Kidney epithelial cell (primary cell): ENCODE data around the gene ZNF416. TPM values are rescaled to one million over a fixed set of nuclear protein-coding genes. Genes with fewer than 3 reads are reported as not detected.

Experiments
- DNase-seq: peaks from one replicate; pipeline ENCODE4 v3.0.0-alpha.2; 2010; ENCODE audit warnings: low read depth
- H3K27me3 ChIP-seq: 2 replicates; pipeline ENCODE4 v1.6.0; 2011; ENCODE audit warnings: low read length; ENCODE audit not compliant: control insufficient read depth, insufficient read depth
- H3K36me3 ChIP-seq: 2 replicates; pipeline ENCODE4 v1.5.1; 2011; ENCODE audit warnings: low read length; ENCODE audit not compliant: control insufficient read depth, insufficient read depth
- H3K4me3 ChIP-seq: 2 replicates; pipeline ENCODE4 v1.5.1; 2011; ENCODE audit warnings: low read depth, mild to moderate bottlenecking, control low read depth, low read length
- total RNA-seq: library from RNA; depleted of rRNA; stranded (reverse); fragments of >200 nt; gene quantifications from 2 replicates; pipeline ENCODE4 v1.2.3, GENCODE V29; 2015
- TF ChIP-seq, protein P1 (sequence below): IDR thresholded peaks from 2 replicates; pipeline ENCODE4 v1.5.1; 2011; ENCODE audit warnings: mild to moderate bottlenecking, moderate library complexity, low read length, control low read depth, inconsistent platforms; ENCODE audit not compliant: insufficient read depth, poor library complexity, severe bottlenecking

The ZNF416 gene
- 5.5 and 6.0 TPM in 2 replicates for total RNA-seq

DNA sequence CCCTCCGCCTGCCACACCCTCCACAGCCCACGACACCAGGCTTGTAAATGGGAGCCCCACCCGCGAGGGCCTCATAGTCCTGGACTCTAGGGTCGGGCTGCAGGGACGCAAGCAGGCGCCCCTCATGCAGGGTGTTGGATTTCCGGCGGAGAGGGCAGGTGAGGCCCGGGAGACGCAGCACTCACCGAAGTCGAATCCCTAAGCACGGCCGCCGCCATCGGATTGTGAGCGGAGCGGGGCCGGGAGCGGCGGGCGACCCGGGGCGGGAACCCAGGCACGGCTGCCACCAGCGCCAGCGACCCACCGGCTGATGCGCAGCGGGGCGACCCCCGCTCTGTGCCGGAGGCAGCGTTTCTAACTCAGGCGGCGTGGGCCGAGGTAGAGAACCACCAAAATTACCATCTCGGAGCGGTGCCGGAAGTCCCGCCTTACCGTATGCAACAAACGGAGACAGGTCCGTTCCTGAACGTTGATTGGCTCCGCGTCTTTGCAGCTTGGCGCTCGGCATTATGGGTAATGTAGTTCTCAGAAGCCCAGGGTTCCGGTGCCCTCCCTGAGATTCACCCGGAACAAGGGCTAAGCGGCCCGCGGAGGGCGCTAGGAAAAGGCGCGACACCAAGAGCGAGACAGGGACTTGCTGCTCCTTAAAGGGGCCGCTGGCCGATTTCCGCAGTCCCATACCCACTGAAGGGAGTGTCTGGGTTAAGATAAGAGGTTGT is at the start of gene ZNF416:
Gene ZNF416, minus strand, starts transcription at position 425 of the 719 bp plus-strand sequence. Its CDS starts 207 bp downstream, at position 218.
- TF ChIP-seq, protein P1, sequence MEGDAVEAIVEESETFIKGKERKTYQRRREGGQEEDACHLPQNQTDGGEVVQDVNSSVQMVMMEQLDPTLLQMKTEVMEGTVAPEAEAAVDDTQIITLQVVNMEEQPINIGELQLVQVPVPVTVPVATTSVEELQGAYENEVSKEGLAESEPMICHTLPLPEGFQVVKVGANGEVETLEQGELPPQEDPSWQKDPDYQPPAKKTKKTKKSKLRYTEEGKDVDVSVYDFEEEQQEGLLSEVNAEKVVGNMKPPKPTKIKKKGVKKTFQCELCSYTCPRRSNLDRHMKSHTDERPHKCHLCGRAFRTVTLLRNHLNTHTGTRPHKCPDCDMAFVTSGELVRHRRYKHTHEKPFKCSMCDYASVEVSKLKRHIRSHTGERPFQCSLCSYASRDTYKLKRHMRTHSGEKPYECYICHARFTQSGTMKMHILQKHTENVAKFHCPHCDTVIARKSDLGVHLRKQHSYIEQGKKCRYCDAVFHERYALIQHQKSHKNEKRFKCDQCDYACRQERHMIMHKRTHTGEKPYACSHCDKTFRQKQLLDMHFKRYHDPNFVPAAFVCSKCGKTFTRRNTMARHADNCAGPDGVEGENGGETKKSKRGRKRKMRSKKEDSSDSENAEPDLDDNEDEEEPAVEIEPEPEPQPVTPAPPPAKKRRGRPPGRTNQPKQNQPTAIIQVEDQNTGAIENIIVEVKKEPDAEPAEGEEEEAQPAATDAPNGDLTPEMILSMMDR = peak; percentile 22
- no peaks in the 10 kb centered on the region for H3K27me3 ChIP-seq
- H3K4me3 ChIP-seq = peak within 1 kb of the TSS; percentile 90
- peaks cover 2% of the 10 kb centered on the region for H3K36me3 ChIP-seq
- DNase-seq = peak; percentile 94

DNA sequence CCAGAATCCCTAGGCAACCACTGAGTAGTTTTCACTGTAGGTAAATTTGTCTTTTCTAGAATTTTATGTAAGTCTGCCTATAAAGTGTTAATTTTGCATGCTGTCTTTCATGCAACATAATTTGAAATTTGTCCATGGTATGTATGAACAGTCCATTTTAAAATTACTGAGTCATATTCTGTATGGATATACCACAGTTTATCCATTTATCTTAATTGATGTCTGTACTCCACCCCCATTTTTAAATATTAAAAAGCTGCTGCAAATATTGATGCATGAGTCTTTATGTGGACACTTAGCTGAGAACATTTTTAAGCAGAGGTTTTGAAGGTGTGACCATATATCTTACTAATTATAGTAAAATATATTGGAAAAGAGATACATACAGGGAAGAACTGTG is 44.4 kb upstream of the ZNF416 start:
- no peak for DNase-seq
- no peak overlapping the region for H3K4me3 ChIP-seq
- TF ChIP-seq, protein P1 = no peak
- H3K27me3 ChIP-seq = no peaks in the 10 kb centered on the region
- peaks cover 9% of the 10 kb centered on the region for H3K36me3 ChIP-seq

DNA sequence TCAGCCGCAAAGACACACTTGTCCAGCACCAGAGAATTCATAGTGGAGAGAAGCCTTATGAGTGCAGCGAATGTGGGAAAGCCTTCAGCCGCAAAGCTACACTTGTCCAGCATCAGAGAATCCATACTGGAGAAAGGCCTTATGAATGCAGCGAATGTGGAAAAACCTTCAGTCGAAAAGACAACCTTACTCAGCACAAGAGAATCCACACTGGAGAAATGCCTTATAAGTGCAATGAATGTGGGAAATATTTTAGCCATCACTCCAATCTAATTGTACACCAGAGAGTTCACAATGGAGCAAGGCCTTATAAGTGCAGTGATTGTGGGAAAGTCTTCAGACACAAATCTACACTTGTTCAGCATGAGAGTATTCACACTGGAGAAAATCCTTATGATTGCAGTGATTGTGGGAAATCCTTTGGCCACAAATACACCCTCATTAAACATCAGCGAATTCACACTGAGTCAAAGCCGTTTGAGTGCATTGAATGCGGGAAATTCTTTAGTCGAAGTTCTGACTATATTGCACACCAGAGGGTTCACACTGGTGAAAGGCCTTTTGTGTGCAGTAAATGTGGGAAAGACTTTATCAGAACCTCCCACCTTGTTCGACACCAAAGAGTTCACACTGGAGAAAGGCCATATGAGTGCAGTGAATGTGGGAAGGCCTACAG is 42.1 kb upstream of the ZNF416 start:
- TF ChIP-seq, protein P1 = no peak
- Histone ChIP-seq H3K36me3 (peaks cover 9% of the 10 kb centered on the region), H3K4me3 (no peak overlapping the region), H3K27me3 (no peaks in the 10 kb centered on the region)
- no peak for DNase-seq

DNA sequence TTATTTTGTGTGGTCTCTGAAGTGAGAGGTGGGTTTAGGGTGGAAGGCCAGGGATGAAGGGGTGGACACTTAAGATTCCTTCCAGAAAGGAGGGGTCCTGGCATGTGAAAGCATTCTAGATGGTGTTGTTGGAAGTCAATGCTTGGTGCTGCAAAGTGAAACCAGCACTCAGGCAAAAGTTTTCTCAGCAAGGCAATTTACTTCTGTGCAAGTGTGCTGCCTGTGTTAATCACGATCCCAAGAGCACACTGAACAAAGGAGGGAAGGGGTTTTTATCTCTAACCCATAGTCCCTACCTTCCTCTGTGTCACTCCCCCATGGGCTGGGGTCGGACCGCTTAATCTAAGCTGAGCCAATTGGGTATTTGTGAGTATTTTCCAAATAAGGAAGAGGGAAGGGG is 36.6 kb upstream of the ZNF416 start:
- no peak overlapping the region for H3K4me3 ChIP-seq
- DNase-seq = no peak
- TF ChIP-seq, protein P1 = no peak

DNA sequence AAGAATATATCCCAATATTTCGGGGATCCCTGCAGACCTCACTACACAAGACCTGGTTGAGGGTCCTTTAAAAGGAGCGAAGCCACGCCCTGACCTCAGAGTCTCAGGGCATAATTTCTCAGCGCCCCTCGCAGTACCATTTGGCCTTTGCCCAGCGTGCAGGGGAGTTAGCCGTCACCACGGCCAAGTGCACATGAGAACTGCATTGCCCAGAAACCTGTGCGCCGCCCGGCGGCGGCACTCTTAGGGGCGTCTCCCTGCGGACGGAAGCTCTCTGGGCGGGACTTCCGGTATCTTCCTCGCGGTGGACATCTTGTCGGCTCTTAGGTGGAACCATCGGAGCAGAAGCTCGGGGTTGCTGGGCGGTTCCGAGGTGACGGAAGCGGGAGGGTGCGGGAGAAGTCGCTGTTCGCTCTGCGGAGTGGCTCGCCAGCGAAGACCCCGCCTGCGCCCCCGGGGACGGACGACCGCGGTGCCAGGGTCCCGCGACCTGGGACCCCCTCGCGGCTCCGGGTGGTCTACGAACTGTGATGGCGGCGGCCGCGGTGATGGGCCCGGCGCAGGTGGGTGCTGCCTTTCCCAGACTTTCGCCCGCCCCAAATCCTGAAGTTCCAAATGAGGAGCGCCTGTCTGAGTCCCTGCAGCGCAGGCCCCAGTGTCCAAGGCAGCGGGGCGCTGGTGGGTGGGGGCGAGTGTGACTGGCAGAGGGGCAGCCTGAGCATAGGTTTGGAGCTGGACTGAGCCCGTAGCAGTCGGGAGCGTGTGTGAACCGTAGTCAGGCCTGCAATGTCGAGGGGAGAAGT is 35.4 kb upstream of the ZNF416 start, which contains the start of gene ZNF134:
Gene ZNF134, plus strand, starts transcription at position 302 of the 803 bp plus-strand sequence. CDS start 5,227 bp downstream, outside the sequence.
- peak; percentile 77 for DNase-seq
- Histone ChIP-seq H3K27me3 (no peaks in the 10 kb centered on the region), H3K4me3 (peak within 1 kb of the TSS; percentile 96), H3K36me3 (no peaks in the 10 kb centered on the region)
- TF ChIP-seq, protein P1 = peak; percentile 14

More for the DNA sequence above, 36.6 kb upstream of the ZNF416 start:
- peaks cover 4% of the 10 kb centered on the region for H3K36me3 ChIP-seq
- no peaks in the 10 kb centered on the region for H3K27me3 ChIP-seq
